Activated T-cell treated with anti-CD3 and anti-CD28 coated beads, Interleukin-2, amount 50 U/mL, for 4 hours (primary cell): ENCODE results near the gene REPIN1. TPM values are rescaled to one million over a fixed set of nuclear protein-coding genes. Genes with fewer than 3 reads are reported as not detected.

ENCODE experiments used
- ATAC-seq, 2 donors: fragments of 200-7000 bp; cut with Tn5 transposase; one replicate each; pipeline ENCODE4 v1.10.0; 2021
- DNase-seq: peaks from one replicate; pipeline ENCODE4 v3.0.0-alpha.2; 2020
- H3K27me3 Mint-ChIP-seq: one replicate; pipeline ENCODE4 v1.8.0; 2021; ENCODE audit warnings: low read depth, mixed read lengths
- H3K36me3 Mint-ChIP-seq: one replicate; pipeline ENCODE4 v1.8.0; 2022; ENCODE audit warnings: mixed read lengths; ENCODE audit not compliant: insufficient read depth
- H3K4me1 Mint-ChIP-seq: one replicate; pipeline ENCODE4 v1.8.0; 2021; ENCODE audit warnings: low read depth, mixed read lengths
- H3K4me3 Mint-ChIP-seq: one replicate; pipeline ENCODE4 v1.8.0; 2021; ENCODE audit warnings: mild to moderate bottlenecking, moderate library complexity, mixed read lengths
- H3K9me3 Mint-ChIP-seq: one replicate; pipeline ENCODE4 v1.8.0; 2021; ENCODE audit warnings: mixed read lengths
- total RNA-seq, 3 donors: library from RNA; stranded (reverse); gene quantifications; one replicate each; pipeline ENCODE4 v1.2.1, GENCODE V29; 2021

The REPIN1 gene
- total RNA-seq, 3 donors from 2014 or later = 54.7 to 68.4 (median 62.6) TPM

DNA sequence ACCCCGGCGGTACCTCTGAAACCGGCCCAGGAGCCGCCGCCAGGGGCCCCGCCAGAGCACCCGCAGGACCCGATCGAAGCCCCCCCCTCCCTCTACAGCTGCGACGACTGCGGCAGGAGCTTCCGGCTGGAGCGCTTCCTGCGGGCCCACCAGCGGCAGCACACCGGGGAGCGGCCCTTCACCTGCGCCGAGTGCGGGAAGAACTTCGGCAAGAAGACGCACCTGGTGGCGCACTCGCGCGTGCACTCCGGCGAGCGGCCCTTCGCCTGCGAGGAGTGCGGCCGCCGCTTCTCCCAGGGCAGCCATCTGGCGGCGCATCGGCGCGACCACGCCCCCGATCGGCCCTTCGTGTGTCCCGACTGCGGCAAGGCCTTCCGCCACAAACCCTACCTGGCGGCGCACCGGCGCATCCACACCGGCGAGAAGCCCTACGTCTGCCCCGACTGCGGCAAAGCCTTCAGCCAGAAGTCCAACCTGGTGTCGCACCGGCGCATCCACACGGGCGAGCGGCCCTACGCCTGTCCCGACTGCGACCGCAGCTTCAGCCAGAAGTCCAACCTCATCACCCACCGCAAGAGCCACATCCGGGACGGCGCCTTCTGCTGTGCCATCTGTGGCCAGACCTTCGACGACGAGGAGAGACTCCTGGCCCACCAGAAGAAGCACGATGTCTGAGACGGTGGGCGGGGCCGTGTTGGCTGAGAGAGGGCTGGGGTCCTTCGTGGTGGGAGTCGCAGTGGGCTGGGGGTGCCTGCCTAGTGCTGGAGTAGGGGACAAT, 3.8 kb downstream of the REPIN1 start:
- H3K9me3 Mint-ChIP-seq = no peaks in the 10 kb centered on the region
- H3K4me1 Mint-ChIP-seq = peaks cover 47% of the 10 kb centered on the region
- ATAC-seq = no peak
- no peaks in the 10 kb centered on the region for H3K27me3 Mint-ChIP-seq
- H3K36me3 Mint-ChIP-seq = peaks cover 8% of the 10 kb centered on the region
- DNase-seq = no peak
- no peak overlapping the region for H3K4me3 Mint-ChIP-seq

DNA sequence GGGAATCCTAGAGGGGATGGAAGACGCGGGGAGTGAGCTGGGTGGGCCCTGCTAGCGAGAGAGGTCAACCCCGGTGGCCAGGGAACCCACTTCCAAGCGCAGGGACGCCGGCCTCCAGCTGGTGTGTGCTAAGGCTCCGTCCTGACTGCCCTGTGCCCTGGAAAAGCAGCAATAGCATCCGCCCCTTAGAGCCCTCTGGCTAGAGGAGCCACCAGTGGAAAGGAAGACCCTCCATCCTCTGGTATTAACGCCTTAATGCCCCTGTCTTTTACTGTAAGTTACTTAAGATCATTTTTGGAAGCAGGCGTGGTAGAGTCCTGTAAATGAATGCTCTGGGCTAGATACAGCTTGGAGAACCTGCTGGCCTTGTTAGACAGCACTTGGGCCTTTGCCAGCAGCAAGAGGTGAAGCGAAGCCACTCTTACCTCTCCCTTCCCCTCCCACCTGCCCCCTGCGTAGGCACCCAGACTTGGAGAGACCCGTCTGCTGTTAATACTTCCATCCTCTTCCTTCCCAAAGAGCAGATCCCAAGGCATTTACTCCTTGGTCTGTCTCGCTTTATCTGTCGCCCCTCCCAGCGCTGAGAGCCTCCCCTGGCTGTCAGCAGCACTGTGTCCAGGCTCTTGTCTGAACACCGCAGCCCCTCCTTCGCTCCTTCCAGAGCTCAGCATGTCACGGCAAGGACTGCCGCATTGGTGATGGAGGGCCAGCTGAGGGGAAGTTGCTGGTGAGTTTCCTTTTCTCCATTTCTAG, 4.6 kb downstream of the REPIN1 start:
- Mint-ChIP-seq H3K4me3 (no peak overlapping the region), H3K36me3 (peaks cover 8% of the 10 kb centered on the region), H3K27me3 (no peaks in the 10 kb centered on the region), H3K9me3 (no peaks in the 10 kb centered on the region), H3K4me1 (peaks cover 49% of the 10 kb centered on the region)
- DNase-seq = no peak
- ATAC-seq = no peak

DNA sequence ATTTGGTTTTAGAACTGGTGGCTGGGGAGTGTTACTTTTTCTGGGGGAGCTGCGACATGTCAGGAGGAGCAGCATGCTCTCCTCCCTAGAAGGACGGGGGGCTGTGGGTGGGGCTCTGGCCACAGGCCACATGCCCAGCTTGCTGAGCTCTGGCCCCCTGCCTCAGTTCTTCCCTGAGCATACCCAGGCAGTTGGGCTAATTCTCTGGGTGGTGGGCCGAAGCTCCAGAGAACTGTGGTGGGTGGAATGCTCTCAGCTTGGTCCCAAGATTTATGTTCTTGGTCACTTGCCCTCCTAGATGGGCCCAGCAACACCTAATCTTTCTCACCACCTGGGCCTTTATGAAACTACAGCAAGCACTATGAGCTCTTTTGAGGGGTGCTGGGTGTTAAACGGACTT, 5.4 kb downstream of the REPIN1 start:
- Mint-ChIP-seq H3K4me3 (no peak overlapping the region), H3K36me3 (peaks cover 8% of the 10 kb centered on the region)

DNA sequence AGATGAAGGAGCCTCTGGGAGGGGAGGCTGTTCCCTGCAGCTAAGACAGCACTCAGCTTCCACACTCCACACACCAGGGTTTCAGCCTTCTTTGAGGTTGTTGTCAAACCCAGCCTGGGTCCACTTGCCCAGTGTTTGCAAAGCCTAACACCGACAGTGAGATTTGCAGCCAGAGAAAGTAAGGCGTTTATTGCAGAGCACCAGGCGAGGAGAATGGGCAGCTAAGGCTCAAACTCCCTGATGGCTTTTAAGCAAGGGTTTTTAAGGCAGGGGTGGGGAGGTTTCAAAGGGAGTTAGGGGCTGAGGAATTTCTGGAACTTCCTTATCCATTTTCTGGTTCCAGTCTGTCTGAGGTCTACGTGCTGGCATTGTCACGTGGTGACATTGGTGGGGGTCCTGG, 5.8 kb downstream of the REPIN1 start:
- no peaks in the 10 kb centered on the region for H3K27me3 Mint-ChIP-seq
- no peak for ATAC-seq
- no peaks in the 10 kb centered on the region for H3K9me3 Mint-ChIP-seq
- peaks cover 50% of the 10 kb centered on the region for H3K4me1 Mint-ChIP-seq
- no peak for DNase-seq
- H3K4me3 Mint-ChIP-seq = no peak overlapping the region
- H3K36me3 Mint-ChIP-seq = peaks cover 8% of the 10 kb centered on the region

More for the DNA sequence above, 5.4 kb downstream of the REPIN1 start:
- ATAC-seq (no peak), DNase-seq (no peak)
- H3K4me1 Mint-ChIP-seq = peaks cover 50% of the 10 kb centered on the region
- H3K9me3 Mint-ChIP-seq = no peaks in the 10 kb centered on the region
- no peaks in the 10 kb centered on the region for H3K27me3 Mint-ChIP-seq

DNA sequence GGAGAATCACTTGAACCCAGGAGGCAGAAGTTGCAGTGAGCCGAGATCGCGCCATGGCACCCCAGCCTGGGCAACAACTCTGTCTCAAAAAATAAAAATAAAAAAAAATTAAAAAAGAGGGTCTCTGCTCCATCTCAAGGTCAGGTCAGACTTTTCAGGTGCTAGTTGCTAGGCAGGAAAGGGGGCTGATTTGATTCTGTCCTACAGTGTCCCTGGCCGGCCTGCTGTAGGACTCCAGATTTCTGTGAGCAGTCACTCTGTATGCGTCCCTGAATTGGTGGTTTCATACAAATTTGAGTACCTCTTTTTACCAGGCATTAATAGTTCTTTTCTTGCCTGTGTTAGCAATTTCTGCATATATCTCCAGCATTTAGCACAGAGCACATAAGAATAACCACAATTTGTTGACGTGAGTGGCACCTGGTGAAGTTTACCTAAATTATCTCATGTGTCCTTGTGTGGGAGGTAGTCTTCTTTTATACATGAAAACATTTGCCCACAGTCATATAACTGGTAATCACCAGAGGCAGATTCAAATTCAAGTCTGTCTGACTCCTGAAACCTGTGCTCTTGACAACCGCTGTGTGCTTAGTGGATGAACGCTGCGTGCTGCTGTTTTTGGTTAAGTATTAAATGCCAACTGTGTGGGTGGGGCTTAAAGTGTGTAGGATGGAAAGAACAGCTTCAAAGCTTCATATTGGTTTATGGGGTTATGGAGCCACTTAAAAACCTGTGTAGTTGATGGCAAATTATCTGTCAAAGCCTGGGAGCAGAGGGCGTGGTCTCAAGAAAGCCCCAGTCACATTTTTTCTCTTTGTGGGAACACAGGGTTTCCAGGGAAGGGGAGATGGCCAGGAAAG, 7.3 kb downstream of the REPIN1 start:
- Mint-ChIP-seq H3K27me3 (no peaks in the 10 kb centered on the region), H3K4me3 (peak overlapping the region; percentile 63), H3K4me1 (peaks cover 48% of the 10 kb centered on the region), H3K9me3 (no peaks in the 10 kb centered on the region), H3K36me3 (peaks cover 8% of the 10 kb centered on the region)
- peak; percentile 40 for DNase-seq
- ATAC-seq = peak; percentile 32 to 36

DNA sequence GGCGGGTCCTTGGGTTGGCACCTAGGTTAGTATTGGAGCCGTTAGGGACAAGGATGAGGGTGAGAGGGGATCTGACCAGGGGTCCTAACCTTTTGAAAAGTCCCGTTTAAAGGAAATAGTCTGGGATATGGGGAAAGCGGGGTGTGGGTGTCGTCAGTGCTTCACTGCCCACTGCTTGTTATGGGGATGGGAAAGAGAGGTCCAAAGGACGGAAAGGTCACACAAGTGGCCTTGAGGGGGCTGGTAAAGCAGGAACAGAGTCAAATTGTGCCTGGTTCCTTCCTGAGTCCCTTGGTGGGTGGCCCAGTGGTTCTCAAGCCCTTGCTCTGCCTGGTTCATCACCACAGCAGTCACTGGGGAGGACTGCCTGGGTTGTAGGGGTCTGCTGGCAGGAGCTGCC, 7.9 kb downstream of the REPIN1 start:
- H3K4me1 Mint-ChIP-seq = peaks cover 48% of the 10 kb centered on the region
- H3K36me3 Mint-ChIP-seq = peaks cover 8% of the 10 kb centered on the region
- H3K27me3 Mint-ChIP-seq = no peaks in the 10 kb centered on the region
- peak overlapping the region; percentile 63 for H3K4me3 Mint-ChIP-seq
- H3K9me3 Mint-ChIP-seq = no peaks in the 10 kb centered on the region
- DNase-seq = no peak
- ATAC-seq = no peak

DNA sequence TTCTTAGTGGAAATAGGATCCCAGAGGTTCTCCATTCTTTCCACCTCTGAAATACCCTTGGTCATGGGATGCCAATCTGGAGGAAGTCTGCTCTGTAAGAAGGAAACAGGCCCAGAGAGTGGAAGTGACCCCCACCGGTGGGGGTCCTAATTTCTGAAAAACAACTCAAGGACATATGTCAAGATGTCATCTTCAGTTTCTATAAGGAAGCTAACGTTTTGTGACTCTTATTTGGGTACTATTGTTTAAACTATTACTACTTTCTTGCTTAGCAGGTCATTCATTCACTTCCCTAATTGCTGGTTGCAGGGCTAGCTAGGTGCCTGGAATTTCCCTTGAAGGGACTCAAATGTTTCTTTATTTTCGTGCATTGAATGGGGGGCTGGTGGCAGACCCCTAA, 8.6 kb downstream of the REPIN1 start:
- Mint-ChIP-seq H3K36me3 (peaks cover 8% of the 10 kb centered on the region), H3K4me3 (no peak overlapping the region), H3K27me3 (no peaks in the 10 kb centered on the region), H3K9me3 (no peaks in the 10 kb centered on the region), H3K4me1 (peaks cover 48% of the 10 kb centered on the region)
- DNase-seq (no peak), ATAC-seq (no peak)

DNA sequence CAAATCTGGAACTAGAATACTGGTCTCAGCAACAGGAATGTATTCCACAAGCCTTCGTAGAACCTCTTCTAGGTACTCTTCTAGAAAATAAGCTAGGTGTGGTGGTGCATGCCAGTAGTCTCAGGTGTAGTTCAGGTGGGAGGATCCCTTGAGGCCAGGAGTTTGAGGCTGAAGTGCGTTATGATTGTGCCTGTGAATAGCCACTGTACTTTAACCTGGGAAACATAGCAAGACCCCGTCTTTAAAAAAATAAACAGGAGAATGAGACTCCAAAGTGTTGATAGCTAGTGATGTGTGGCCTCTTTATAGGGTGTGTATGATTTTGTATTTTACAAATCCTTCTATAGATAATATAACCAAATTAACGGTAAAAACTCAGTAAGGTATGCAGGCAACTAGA, 9.0 kb downstream of the REPIN1 start:
- Mint-ChIP-seq H3K9me3 (no peaks in the 10 kb centered on the region), H3K4me1 (peaks cover 48% of the 10 kb centered on the region), H3K36me3 (peaks cover 5% of the 10 kb centered on the region), H3K4me3 (peak overlapping the region; percentile 79), H3K27me3 (no peaks in the 10 kb centered on the region)
- ATAC-seq (no peak), DNase-seq (no peak)

DNA sequence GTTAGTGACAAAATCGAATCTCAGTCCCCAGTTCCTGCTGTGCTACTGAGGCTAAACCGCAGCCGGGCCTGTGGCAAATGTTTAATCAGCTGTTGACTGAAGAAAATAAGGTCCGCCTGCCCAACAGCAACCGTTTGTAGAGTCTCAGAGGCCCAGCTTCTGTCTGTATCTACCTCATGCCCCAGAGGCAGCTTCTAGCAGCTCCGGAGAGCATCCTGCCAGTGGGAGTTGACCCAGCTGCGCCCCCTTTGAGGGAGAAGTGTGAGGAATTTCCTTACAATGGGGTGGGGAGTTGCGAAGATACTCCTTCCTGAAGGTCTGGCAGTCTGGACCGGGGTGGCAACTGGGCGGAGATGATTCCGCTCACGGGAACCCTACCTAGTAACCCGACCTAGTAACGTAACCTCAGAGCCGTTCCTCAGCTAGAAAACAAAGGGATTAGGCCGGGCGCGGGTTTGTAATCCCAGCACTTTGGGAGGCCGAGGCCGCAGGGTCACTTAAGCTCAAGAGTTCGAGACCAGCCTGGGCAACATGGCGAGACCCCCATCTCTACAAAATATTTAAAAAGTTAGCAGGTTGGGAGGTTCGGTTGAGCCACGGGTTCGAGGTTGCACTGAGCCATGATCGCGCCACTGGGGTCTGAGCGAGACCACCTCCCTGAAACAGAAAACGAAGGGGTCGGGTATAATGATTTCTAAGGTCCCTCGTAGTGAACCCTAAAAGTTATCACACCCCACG, 9.7 kb downstream of the REPIN1 start:
- DNase-seq = no peak
- H3K4me3 Mint-ChIP-seq = peak overlapping the region; percentile 79
- ATAC-seq = no peak
- peaks cover 5% of the 10 kb centered on the region for H3K36me3 Mint-ChIP-seq
- H3K9me3 Mint-ChIP-seq = no peaks in the 10 kb centered on the region
- peaks cover 50% of the 10 kb centered on the region for H3K4me1 Mint-ChIP-seq
- no peaks in the 10 kb centered on the region for H3K27me3 Mint-ChIP-seq

DNA sequence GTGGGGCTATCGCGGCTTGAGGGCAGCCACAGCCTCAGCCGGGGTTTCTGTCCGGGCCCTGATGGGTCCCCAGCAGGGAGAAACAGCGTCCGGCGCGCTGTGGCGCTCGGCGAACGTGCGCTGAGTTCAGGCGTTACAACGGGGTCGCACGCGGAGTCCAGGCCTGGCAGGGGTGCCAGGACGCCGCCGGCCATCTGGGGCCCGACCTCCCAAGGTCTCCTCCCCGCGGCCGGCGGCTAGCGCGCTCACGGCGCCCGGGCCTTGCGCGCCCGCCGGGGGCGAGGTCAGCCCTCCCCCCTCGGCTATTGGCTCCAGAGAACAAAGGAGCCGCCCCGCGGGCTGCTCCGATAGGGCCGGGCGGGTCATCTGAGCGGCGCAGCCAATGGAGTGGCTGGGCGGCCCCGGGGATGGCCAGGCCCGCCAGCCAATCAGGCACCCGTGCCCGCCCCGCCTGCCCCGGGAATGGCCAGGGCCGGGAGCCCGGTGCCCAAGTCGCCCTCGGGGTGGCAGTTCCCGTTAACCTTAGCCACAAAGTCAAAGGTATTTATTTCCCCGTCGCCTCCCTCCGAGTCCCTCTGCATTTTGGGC, 10.3 kb downstream of the REPIN1 start, which contains the start of gene ZNF775:
ZNF775 (plus strand) TSS at position 478 of the 588 bp plus-strand sequence. CDS start 9,141 bp downstream, outside the sequence.
- H3K27me3 Mint-ChIP-seq = no peaks in the 10 kb centered on the region
- peaks cover under 1% of the 10 kb centered on the region for H3K36me3 Mint-ChIP-seq
- peak within 1 kb of the TSS; percentile 89 for H3K4me3 Mint-ChIP-seq
- peaks cover 45% of the 10 kb centered on the region for H3K4me1 Mint-ChIP-seq
- H3K9me3 Mint-ChIP-seq = no peaks in the 10 kb centered on the region
- peak; percentile 97 for ATAC-seq
- DNase-seq = peak; percentile 87

DNA sequence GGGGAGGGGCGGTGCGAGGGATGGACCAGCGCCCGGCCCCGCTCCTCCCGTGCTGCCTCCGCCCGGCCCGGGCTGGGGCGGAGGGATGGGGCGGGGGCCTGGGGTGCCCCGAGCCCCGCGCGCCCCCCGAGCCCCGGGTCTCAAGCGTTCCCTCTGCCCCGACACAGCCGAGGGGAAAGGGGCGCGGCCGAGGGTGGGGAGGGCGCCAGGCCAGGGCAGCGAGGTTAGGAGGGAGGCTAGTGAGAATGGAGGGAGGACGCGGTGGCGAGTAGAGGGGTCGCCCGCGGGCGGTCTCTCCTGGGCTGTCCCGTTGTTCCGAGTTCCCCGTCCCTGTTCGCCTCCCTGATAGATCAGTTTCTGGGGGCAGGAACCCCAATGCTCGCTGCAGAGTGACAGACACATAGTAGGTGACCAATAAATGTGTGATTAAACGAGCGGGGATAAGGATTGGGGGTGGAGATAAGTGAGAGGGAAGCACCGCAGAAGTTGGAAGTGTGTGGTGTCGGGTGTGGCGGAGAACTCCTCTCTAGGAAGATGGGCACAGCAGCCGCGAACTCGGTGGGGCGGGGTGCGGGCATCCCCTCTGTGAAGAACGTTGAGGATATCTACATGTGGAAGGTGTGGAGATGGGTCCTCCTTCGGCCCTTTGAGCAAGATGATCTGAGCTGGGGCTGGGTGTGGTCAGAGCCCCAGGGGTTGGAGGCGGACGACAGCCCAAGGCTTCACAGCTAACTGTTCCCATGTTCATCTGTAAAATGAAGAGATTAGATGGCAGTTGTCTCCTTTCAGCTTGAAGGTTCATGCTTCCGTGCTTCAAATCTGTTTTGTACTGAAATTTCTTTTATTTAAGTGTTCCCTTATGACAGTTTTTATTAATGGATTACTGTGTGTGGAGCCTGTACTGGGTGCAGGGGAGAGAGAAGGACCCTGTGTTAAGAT, 11.1 kb downstream of the REPIN1 start:
- Mint-ChIP-seq H3K9me3 (no peaks in the 10 kb centered on the region), H3K36me3 (no peaks in the 10 kb centered on the region), H3K4me3 (peak overlapping the region; percentile 89), H3K4me1 (peaks cover 41% of the 10 kb centered on the region), H3K27me3 (no peaks in the 10 kb centered on the region)
- DNase-seq (no peak), ATAC-seq (no peak)

DNA sequence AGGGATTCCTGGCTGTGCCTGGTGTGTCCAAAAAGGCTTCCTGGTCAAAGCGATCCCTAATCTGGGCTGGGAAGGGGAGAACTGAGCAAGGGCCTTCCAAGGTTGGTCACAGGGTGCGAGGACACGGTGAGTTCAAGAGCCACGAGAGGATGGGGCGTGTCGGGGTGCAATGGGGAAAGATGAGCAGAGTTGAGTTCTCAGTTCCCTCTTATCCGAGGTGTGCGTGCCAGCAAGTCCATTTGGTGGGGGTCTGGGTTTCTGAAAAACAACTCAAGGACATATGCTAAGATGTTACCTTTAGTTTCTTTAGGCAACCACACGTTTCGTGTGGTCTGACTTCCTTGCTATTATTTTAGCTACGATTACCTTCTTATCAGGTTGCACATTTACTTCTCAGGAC, 11.8 kb downstream of the REPIN1 start:
- ATAC-seq = no peak
- no peaks in the 10 kb centered on the region for H3K36me3 Mint-ChIP-seq
- H3K4me1 Mint-ChIP-seq = peaks cover 38% of the 10 kb centered on the region
- H3K9me3 Mint-ChIP-seq = no peaks in the 10 kb centered on the region
- no peaks in the 10 kb centered on the region for H3K27me3 Mint-ChIP-seq
- DNase-seq = no peak
- H3K4me3 Mint-ChIP-seq = peak overlapping the region; percentile 89
